ENCODE data around the gene NAP1L4. TPM values are rescaled to one million over a fixed set of nuclear protein-coding genes. Genes with fewer than 3 reads are reported as not detected.

NAP1L4 gene
- total RNA-seq, 1 experiment from 2014 or later = 212 TPM

- H3K4ac ChIP-seq (ENCODE audit: low read depth, low read length) = no peak overlapping the region
- WGBS (ENCODE audit: extremely low coverage, insufficient read length, low lambda C conversion rate) = no CpG with 5 or more reads among the region's 4 CpGs
Measured at GRCh38 chr11:2931420-2931746, 60.7 kb downstream of the NAP1L4 start.

More at GRCh38 chr11:2931420-2931746, 60.7 kb downstream of the NAP1L4 start:
- H3K18ac ChIP-seq (ENCODE audit: insufficient read length, low read depth, low read length) = no peak overlapping the region
- H4K8ac ChIP-seq (replicated peaks; ENCODE audit: insufficient read length, low read depth, low read length) = no peak overlapping the region
- no peak overlapping the region for H2BK120ac ChIP-seq (ENCODE audit: low read depth, low read length, poor library complexity, severe bottlenecking)
- H2AK5ac ChIP-seq (ENCODE audit: insufficient read length, low read length) = no peak overlapping the region
- H3K9ac ChIP-seq (ENCODE audit: extremely low read depth, insufficient read length, low read length) = no peak overlapping the region
- H3K27me3 ChIP-seq (ENCODE audit: insufficient read depth, low read length) = peaks cover 18% of the 10 kb centered on the region; the same call in 1 of the 2 replicates
- no peak overlapping the region for H2AFZ ChIP-seq (ENCODE audit: low read length)
- no peak for DNase-seq
- H2BK5ac ChIP-seq (ENCODE audit: insufficient read length, low read length) = no peak overlapping the region
- H3T11ph ChIP-seq (ENCODE audit: low read length) = no peak overlapping the region
- no peaks in the 10 kb centered on the region for H4K20me1 ChIP-seq (ENCODE audit: control insufficient read depth, insufficient read depth, insufficient read length)
- H3K27me3 Mint-ChIP-seq (ENCODE audit: low read depth) = peaks cover 41% of the 10 kb centered on the region
- H3K36me3 Mint-ChIP-seq (ENCODE audit: insufficient read depth in 1 of 3, low read depth in 3 of 3) = peaks cover 0 to 5% (median 2%) of the 10 kb centered on the region in 3 experiments; a peak in 1 of 7 replicates
- no peak overlapping the region for H3K27ac Mint-ChIP-seq
- H2BK20ac ChIP-seq (ENCODE audit: low read depth, low read length, poor library complexity, severe bottlenecking) = no peak overlapping the region
- H3K9me3 Mint-ChIP-seq = peaks cover 0 to 2% of the 10 kb centered on the region in 2 experiments; a peak in 3 of 5 replicates
- H3K9me3 ChIP-seq (ENCODE audit: control insufficient read depth, low read depth, low read length) = no peaks in the 10 kb centered on the region
- no peak for TF ChIP-seq CTCF (conservative IDR thresholded peaks at IDR 0.05)
- H3K27ac ChIP-seq (ENCODE audit: insufficient read length, low read depth, low read length) = no peak overlapping the region
- H3K56ac ChIP-seq (ENCODE audit: insufficient read length, low read depth, low read length) = no peak overlapping the region
- no peak overlapping the region for H3K4me3 Mint-ChIP-seq
- H3K23me2 ChIP-seq (ENCODE audit: insufficient read length, low read depth, low read length, poor library complexity, severe bottlenecking) = peaks cover 10% of the 10 kb centered on the region
- no peak overlapping the region for H3K4me2 ChIP-seq (ENCODE audit: insufficient read depth, insufficient read length, low read length)
- H3K23ac ChIP-seq (ENCODE audit: insufficient read length, low read depth, low read length) = no peak overlapping the region
- H2BK15ac ChIP-seq (ENCODE audit: low read depth, low read length) = no peak overlapping the region
- no peak overlapping the region for H2BK12ac ChIP-seq (ENCODE audit: insufficient read length, low read depth, low read length)
- H3K4me1 Mint-ChIP-seq = peaks cover 6 to 8% of the 10 kb centered on the region in 2 experiments
- H3K79me1 ChIP-seq (ENCODE audit: insufficient read depth, low read depth, low read length, poor library complexity, severe bottlenecking) = no peaks in the 10 kb centered on the region
- H4K91ac ChIP-seq (ENCODE audit: insufficient read length, low read depth, low read length) = no peak overlapping the region
- no peak overlapping the region for H4K5ac ChIP-seq (ENCODE audit: insufficient read length, low read depth, low read length)
- no peak overlapping the region for H3K14ac ChIP-seq (ENCODE audit: insufficient read depth, low read length)
- no peaks in the 10 kb centered on the region for H3K4me1 ChIP-seq (ENCODE audit: insufficient read depth, low read length)
- H3K79me2 ChIP-seq (ENCODE audit: insufficient read depth, low read length) = no peaks in the 10 kb centered on the region

All from H9 (cell line).